Measurements from ENCODE around the gene DIMT1.

DIMT1 gene

DNA sequence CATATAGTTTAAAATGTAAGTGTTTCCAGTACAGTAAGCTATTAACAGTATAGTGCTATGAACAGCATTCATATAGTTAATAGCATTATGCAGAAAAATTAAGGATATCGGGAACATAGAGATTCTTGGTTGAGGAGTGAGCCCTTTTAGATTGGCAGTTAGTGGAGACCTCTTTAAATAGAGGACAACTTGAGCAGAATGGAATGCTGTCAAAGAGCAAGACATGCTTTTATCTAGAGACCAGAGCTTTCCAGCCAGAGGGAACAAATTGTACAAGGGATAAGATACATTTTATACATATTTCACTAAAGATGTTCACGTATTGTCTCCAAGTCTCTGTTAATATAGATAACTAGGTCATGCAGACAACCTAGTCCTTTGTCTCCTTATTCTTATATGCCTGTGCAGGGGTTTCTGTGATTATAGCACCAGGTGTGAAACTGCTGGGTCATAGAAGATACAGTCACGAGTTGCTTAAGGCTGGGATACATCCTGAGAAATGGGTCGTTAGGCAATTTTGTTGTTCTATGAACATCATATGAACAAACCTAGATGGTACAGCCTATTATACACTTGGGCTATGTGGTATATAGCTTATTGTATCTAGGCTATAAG, 14.9 kb upstream of the DIMT1 start:
- no peaks in the 10 kb centered on the region for H3K9me3 ChIP-seq (replicated peaks in 1 of 11)
- peaks cover 0 to 98% (median 64%) of the 10 kb centered on the region in 11 experiments; a peak in 14 of 22 replicates for H4K20me1 ChIP-seq
- no peak for TF ChIP-seq Cebpa-rat (IDR thresholded peaks at IDR 0.05)
- H3K9ac ChIP-seq = no peak overlapping the region
- H3K27me3 ChIP-seq = no peaks in the 10 kb centered on the region
- H3K4me3 ChIP-seq = no peak overlapping the region
- H3K4me2 ChIP-seq = no peak overlapping the region
- peaks cover 0 to 70% (median 23%) of the 10 kb centered on the region in 11 experiments; a peak in 18 of 22 replicates for H3K36me3 ChIP-seq
- no peak overlapping the region for H3K27ac ChIP-seq
- H3K4me1 ChIP-seq = peaks cover 4 to 16% (median 12%) of the 10 kb centered on the region in 10 experiments

DNA sequence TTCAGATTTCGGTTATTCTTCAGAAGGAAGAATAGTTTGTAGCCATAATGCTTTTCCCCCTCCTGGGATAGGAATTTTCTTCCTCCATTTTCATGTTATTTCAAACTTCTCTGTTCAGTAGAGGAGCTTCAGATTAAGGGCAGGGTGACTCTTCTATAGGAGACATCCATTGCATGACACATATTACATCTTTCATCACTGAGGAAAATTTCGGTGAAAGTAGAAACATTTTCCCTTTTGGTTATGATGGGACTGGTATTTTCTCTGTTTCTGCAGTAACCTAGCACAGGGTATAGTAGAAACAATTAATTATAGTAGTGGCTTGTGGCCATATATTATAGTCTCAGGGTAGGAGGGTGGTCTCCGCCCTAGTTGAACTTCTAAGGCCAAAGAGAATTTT, 10.0 kb upstream of the DIMT1 start:
- Histone ChIP-seq H3K9ac (peak overlapping the region; percentile 80 to 95 (median 89); a peak in 21 of 22 replicates), H3K9me3 (replicated peaks in 1 of 11) (no peaks in the 10 kb centered on the region), H4K20me1 (peaks cover 0 to 58% (median 33%) of the 10 kb centered on the region in 11 experiments; a peak in 13 of 22 replicates), H3K27me3 (no peaks in the 10 kb centered on the region), H3K4me1 (peaks cover 14 to 26% (median 21%) of the 10 kb centered on the region in 10 experiments), H3K27ac (peak overlapping the region in 9 of 11 experiments; percentile 77 to 94 (median 89); a peak in 15 of 22 replicates), H3K36me3 (peaks cover 0 to 42% (median 19%) of the 10 kb centered on the region in 11 experiments; a peak in 17 of 22 replicates), H3K4me3 (peak overlapping the region; percentile 81 to 96 (median 90)), H3K4me2 (peak overlapping the region; percentile 85 to 98 (median 94))
- no peak for TF ChIP-seq Cebpa-rat (IDR thresholded peaks at IDR 0.05)

GRCh38 chr5:62412549-62413329, 9.0 kb upstream of the DIMT1 start, which contains the start of gene IPO11:
Gene IPO11, plus strand, starts transcription at chr5:62412763. Its CDS starts 24,517 bp downstream, at chr5:62437280.
- Histone ChIP-seq H3K4me1 (peaks cover 14 to 26% (median 21%) of the 10 kb centered on the region in 10 experiments), H3K36me3 (peaks cover 0 to 32% (median 12%) of the 10 kb centered on the region in 11 experiments; a peak in 14 of 22 replicates), H3K4me2 (peak within 1 kb of the TSS; percentile 85 to 98 (median 94)), H3K4me3 (peak within 1 kb of the TSS; percentile 81 to 96 (median 90)), H3K9ac (peak within 1 kb of the TSS; percentile 80 to 95 (median 89)), H3K27ac (peak within 1 kb of the TSS; percentile 12 to 94 (median 89); a peak in 21 of 22 replicates), H3K9me3 (replicated peaks in 1 of 11) (peaks cover 0 to 3% (median under 1%) of the 10 kb centered on the region in 11 experiments; a peak in 5 of 22 replicates), H4K20me1 (peaks cover 0 to 48% (median 23%) of the 10 kb centered on the region in 11 experiments; a peak in 13 of 22 replicates), H3K27me3 (no peaks in the 10 kb centered on the region)
- TF ChIP-seq Cebpa-rat (IDR thresholded peaks at IDR 0.05) = peak in 2 of 11 experiments; percentile 22 to 63; a peak in 4 of 22 replicates

GRCh38 chr5:62395210-62395950, 8.3 kb downstream of the DIMT1 start:
- no peak overlapping the region for H3K27ac ChIP-seq
- peaks cover 93 to 100% (median 99%) of the 10 kb centered on the region in 11 experiments for H3K36me3 ChIP-seq
- no peak overlapping the region for H3K9ac ChIP-seq
- no peak for TF ChIP-seq Cebpa-rat (IDR thresholded peaks at IDR 0.05)
- H3K4me2 ChIP-seq = no peak overlapping the region
- H3K9me3 ChIP-seq (replicated peaks in 1 of 11) = no peaks in the 10 kb centered on the region
- peaks cover 0 to 11% (median under 1%) of the 10 kb centered on the region in 10 experiments; a peak in 6 of 20 replicates for H3K4me1 ChIP-seq
- peaks cover 0 to 49% (median 3%) of the 10 kb centered on the region in 11 experiments; a peak in 11 of 22 replicates for H4K20me1 ChIP-seq
- H3K27me3 ChIP-seq = no peaks in the 10 kb centered on the region
- H3K4me3 ChIP-seq = no peak overlapping the region

- Histone ChIP-seq H3K27me3 (no peaks in the 10 kb centered on the region), H3K4me1 (peaks cover 0 to 8% (median 0%) of the 10 kb centered on the region in 10 experiments; a peak in 3 of 20 replicates), H3K4me3 (no peak overlapping the region), H3K9ac (no peak overlapping the region), H3K9me3 (replicated peaks in 1 of 11) (no peaks in the 10 kb centered on the region), H4K20me1 (peaks cover 0 to 37% (median 15%) of the 10 kb centered on the region in 11 experiments; a peak in 8 of 22 replicates), H3K36me3 (peaks cover 90 to 100% (median 97%) of the 10 kb centered on the region in 11 experiments), H3K4me2 (no peak overlapping the region), H3K27ac (no peak overlapping the region)
- TF ChIP-seq Cebpa-rat (IDR thresholded peaks at IDR 0.05) = no peak
Observed at GRCh38 chr5:62386824-62387223, 16.9 kb downstream of the DIMT1 start.

DNA sequence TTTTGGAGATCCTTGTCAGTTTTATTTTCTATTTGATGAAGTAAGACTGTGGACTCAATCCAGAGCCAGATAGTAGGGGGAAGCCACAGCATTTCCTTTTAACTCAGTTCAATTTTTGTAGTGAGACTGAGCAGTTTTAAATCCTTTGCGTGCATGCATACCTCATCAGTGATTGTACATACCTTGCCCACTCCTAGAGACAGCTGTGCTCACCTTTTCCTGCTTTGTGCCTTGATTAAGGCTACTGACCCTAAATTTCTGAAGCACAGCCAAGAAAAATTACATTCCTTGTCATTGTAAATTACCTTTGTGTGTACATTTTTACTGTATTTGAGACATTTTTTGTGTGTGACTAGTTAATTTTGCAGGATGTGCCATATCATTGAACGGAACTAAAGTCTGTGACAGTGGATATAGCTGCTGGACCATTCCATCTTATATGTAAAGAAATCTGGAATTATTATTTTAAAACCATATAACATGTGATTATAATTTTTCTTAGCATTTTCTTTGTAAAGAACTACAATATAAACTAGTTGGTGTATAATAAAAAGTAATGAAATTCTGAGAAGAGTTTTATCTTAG, 17.8 kb downstream of the DIMT1 start:
- no peak overlapping the region for H3K9ac ChIP-seq
- peaks cover 91 to 100% (median 97%) of the 10 kb centered on the region in 11 experiments for H3K36me3 ChIP-seq
- H4K20me1 ChIP-seq = peaks cover 0 to 38% (median 11%) of the 10 kb centered on the region in 11 experiments; a peak in 6 of 22 replicates
- no peaks in the 10 kb centered on the region for H3K4me1 ChIP-seq
- no peak overlapping the region for H3K4me3 ChIP-seq
- H3K27ac ChIP-seq = no peak overlapping the region
- H3K9me3 ChIP-seq (replicated peaks in 1 of 11) = no peaks in the 10 kb centered on the region
- TF ChIP-seq Cebpa-rat (IDR thresholded peaks at IDR 0.05) = no peak
- no peak overlapping the region for H3K4me2 ChIP-seq
- no peaks in the 10 kb centered on the region for H3K27me3 ChIP-seq

DNA sequence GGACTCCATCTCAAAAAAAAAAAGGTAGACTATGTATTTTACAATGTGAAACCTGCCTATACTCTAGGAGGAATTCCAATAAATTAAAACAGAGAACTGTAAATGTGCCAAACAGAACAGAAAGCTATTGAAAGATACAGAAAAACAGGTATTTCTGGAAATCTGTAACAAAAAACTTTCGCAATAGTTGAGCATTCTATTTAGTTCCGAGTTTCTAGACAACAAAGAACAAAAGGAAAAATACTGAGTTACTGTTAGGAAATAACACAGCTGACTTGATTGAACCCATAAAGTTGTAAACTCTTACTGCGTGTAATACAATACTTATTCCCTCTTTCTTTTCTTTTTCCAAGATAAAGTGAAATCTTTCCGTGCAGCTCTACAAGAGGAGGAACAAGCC, 18.6 kb downstream of the DIMT1 start:
- no peak overlapping the region for H3K4me3 ChIP-seq
- no peak overlapping the region for H3K4me2 ChIP-seq
- H3K27me3 ChIP-seq = no peaks in the 10 kb centered on the region
- peaks cover 0 to 30% (median 10%) of the 10 kb centered on the region in 11 experiments; a peak in 5 of 22 replicates for H4K20me1 ChIP-seq
- no peak overlapping the region for H3K27ac ChIP-seq
- H3K9me3 ChIP-seq (replicated peaks in 1 of 11) = no peaks in the 10 kb centered on the region
- H3K9ac ChIP-seq = no peak overlapping the region
- H3K4me1 ChIP-seq = no peaks in the 10 kb centered on the region
- H3K36me3 ChIP-seq = peaks cover 93 to 100% (median 97%) of the 10 kb centered on the region in 11 experiments
- TF ChIP-seq Cebpa-rat (IDR thresholded peaks at IDR 0.05) = peak in 2 of 11 experiments; percentile 28 to 54; a peak in 3 of 22 replicates

- Histone ChIP-seq H3K36me3 (peaks cover 86 to 100% (median 93%) of the 10 kb centered on the region in 11 experiments), H3K9ac (no peak overlapping the region), H3K4me2 (no peak overlapping the region), H3K9me3 (replicated peaks in 1 of 11) (no peaks in the 10 kb centered on the region), H4K20me1 (peaks cover 0 to 4% (median 0%) of the 10 kb centered on the region in 11 experiments; a peak in 2 of 22 replicates), H3K4me1 (no peaks in the 10 kb centered on the region), H3K27ac (no peak overlapping the region; a peak in 1 of 22 replicates), H3K4me3 (no peak overlapping the region), H3K27me3 (no peaks in the 10 kb centered on the region)
- TF ChIP-seq Cebpa-rat (IDR thresholded peaks at IDR 0.05) = no peak
Observed at GRCh38 chr5:62376064-62376463, 27.6 kb downstream of the DIMT1 start.
